ENCODE measurements around the gene EMILIN2.

EMILIN2 gene

DNA sequence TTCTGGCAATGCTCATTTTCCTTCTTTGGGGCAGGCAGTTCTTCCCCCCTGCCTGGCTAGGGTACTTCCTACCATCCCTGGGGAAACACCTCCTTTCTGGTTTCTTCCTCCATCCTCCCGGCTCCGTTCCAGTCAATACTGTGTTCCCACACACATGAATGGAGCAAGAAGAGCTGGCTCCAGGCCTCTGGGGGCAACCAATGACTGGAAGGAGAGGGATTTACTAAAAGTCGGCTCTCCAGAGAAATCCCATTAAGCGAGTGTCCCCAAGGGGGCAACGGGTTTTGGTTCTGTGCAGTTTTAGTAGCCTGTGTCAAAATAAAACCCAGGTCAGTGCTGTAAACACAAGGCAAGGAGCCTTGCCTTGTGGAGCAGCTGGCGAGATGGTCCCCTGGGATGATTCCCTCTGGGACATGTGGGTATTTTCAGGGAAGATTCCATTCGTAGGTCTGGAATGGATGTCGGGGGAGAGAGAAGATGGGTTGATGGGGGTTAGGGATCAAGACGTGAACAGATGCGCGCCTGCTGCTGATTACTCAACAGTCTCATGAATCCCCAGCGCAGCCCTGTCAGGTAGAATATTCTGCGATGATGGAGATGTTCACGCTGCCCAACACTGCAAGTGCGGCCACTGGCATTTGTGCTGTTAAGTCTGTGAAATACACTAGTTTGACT is 32.0 kb downstream of the EMILIN2 start:
- no peak for DNase-seq (ENCODE audit: low read depth)

DNA sequence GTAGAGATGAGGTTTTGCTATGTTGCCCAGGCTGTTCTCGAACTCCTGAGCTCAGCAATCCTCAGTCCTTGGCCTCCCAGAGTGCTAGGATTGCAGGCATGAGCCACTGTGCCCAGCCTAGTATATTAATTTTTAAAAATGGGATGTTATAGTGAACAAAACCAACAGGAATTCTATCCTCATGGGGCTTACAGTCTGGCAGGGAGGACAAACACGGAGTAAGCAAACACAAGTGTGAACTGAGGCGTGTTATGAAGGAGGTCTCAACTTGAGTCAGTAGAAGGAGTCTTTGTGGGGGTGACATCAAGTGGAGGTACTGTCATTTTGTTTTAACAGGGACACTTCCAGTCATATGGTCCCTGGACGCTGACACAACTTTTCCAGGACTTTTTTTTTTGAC is 33.1 kb downstream of the EMILIN2 start:
- no peak for DNase-seq (ENCODE audit: low read depth)

DNA sequence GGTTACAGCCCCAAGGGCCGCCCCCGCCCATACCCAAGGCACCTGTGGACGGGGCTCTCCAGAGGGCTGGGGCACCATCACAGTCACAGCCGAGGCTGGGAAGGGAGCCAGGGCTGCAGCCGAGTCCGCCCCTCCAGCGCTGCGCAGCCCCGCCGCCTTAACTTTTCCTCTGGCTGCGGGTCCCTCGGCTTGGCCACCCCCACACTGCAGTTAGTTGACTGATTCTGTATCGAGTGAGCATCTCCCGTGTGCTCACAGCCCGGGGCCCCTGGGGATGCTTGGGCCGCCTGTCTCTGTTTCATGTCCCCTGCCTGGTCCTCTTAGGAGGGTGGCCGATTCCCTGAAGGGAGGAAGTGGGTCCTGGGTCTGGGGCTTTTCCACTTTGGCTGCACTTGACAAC is 33.7 kb downstream of the EMILIN2 start:
- no peak for DNase-seq (ENCODE audit: low read depth)

GRCh38 chr18:2881088-2881839 is 34.5 kb downstream of the EMILIN2 start:
- DNase-seq (ENCODE audit: low read depth): no peak

- DNase-seq (ENCODE audit: low read depth): no peak
Observed at GRCh38 chr18:2881840-2882195, 35.0 kb downstream of the EMILIN2 start.

GRCh38 chr18:2882201-2882600 is 35.4 kb downstream of the EMILIN2 start:
- DNase-seq (ENCODE audit: low read depth): no peak

GRCh38 chr18:2883076-2883735 is 36.4 kb downstream of the EMILIN2 start:
- no peak for DNase-seq (ENCODE audit: low read depth)

DNA sequence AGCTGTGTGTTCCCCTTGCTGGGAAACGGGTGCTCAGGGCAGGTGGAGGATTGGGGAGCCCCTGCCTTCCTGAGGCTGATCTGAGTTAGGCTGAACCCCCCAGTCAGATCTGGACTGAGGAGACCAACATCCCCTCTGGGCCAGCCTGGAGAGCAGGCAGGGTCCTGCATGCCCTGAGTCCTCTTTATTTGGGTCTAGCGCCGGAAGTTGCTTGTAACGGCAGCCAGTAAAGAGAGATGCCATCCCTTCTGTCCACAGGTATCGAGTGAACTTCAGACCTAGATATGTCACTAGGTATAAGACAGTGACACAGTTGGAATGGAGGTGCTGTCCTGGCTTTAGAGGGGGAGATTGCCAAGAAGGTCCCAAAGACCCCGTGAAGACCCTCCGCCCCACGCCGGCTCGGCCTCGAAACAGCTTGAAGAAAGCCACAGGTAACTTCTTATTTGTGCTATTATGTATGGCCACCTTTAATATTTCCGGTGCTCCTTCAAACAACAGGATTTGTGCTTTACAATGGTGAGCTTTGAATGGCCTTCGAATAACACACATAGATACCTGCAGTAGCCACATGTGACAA is 38.0 kb downstream of the EMILIN2 start:
- DNase-seq (ENCODE audit: low read depth): no peak

DNA sequence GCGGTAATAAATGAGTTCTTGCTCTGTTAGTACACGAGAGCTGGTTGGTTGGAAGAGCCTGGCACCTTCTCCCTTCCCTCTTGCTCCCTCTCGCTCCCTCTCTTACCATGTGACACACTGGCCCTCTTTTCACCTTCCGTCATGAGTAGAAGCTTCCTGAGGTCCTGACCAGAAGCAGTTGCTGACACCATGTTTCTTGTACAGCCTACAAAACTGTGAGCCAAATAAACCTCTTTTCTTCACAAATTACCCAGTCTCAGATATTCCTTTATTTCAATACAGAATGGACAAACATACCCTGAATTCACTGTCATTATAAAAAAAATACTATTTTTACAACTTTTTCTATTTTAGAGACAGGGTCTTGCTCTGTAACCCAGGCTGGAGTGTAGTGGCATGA is 40.7 kb downstream of the EMILIN2 start:
- no peak for DNase-seq (ENCODE audit: low read depth)

DNA sequence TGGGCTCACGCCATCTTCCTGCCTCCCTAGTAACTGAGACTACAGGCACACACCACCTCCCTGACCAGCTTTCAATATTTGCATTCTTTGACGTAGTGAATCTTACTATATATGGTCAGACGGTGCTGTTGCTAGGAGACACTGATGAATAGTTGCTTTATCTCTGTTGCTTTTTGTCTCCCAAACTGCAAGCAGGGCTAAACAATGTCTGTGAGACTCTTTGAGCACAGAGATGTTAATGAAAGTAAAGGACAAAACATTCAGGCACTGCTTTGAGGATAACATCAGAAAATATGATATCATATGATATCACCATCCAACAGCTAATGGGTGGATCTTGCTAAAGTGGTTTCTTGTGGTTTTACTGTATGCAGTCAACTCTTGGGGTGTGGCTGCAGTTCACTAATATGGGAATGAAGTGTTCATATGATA is 43.0 kb downstream of the EMILIN2 start:
- DNase-seq (ENCODE audit: low read depth): no peak

DNA sequence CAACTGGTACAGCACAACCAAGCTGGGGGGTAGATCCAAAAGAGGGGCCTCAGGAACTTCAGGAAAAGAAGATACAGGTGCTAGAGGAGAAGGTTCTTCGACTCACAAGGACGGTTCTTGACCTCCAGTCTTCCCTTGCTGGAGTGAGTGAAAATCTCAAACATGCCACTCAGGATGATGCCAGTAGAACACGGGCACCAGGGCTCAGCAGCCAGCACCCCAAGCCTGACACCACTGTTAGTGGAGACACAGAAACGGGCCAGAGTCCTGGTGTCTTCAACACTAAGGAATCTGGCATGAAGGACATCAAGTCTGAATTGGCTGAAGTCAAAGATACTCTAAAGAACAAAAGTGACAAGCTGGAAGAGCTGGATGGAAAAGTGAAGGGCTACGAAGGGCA is 43.8 kb downstream of the EMILIN2 start:
- DNase-seq (ENCODE audit: low read depth): no peak

DNA sequence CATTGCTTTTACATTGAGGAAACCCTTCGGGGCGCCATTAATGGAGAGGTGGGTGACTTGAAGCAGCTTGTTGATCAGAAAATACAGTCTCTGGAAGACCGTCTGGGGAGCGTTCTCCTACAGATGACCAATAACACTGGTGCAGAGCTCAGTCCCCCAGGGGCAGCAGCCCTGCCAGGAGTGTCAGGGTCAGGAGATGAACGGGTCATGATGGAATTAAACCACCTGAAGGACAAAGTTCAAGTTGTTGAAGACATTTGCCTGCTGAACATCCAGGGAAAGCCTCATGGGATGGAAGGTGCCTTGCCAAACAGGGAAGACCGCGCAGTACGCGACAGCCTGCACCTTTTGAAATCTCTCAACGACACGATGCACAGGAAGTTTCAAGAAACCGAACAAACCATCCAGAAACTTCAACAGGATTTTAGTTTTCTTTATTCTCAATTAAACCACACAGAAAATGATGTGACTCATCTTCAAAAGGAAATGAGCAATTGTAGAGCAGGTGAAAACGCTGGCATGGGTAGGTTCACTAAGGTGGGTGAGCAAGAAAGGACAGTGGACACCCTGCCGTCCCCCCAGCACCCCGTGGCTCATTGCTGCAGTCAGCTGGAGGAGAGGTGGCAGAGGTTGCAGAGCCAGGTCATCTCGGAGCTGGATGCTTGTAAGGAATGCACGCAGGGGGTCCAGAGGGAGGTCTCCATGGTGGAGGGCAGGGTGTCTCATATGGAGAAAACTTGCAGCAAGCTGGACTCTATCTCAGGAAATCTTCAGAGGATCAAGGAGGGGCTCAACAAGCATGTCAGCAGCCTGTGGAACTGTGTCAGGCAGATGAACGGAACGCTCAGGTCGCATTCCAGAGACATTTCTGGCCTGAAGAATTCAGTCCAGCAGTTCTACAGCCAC is 45.0 kb downstream of the EMILIN2 start:
- DNase-seq (ENCODE audit: low read depth): no peak

GRCh38 chr18:2893056-2893455 is 46.2 kb downstream of the EMILIN2 start:
- DNase-seq (ENCODE audit: low read depth): no peak

DNA sequence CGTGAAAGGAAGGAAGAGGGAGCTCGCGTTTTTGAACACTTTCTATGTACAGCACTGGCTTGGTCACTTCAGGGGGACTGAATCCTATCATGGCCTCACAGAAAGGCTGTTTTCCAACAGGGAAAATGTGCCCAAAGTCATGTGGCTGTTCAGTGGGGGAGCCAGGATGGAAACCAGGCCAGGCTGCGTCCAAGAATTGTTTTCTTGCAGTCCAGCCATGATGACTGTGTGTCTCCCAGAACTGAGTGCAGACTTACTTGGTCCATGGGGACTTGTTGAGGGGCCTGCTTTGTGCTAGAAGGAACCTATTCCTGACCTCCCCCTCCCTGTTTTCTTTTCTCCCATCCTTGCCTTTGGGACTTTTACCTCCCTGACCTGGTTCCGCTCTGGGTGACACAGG is 46.9 kb downstream of the EMILIN2 start:
- no peak for DNase-seq (ENCODE audit: low read depth)

- DNase-seq (ENCODE audit: low read depth): no peak
Observed at GRCh38 chr18:2894131-2894840, 47.5 kb downstream of the EMILIN2 start.

- DNase-seq (ENCODE audit: low read depth): no peak
Observed at GRCh38 chr18:2894841-2895370, 48.1 kb downstream of the EMILIN2 start.

- DNase-seq (ENCODE audit: low read depth): no peak
Observed at GRCh38 chr18:2895391-2895790, 48.6 kb downstream of the EMILIN2 start.

DNA sequence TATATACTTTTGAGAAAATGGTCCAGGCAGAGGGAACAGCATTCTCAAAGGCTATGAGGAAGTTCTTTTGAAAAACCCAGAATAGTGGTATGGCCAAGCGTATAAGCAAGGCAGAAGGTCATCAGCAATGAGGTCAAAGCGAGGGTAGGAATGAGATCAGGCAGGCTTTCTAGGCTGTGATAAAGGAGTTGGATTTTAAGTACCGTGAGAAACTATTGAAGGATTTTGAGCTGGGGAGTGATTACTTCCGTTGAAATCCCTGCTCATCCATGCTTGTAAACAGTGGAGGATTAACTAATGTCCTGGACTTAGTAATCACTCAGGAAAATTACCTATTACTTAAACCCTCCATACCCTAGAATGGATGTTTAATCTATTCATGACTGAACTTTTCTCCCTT is 50.2 kb downstream of the EMILIN2 start:
- DNase-seq (ENCODE audit: low read depth): no peak

DNA sequence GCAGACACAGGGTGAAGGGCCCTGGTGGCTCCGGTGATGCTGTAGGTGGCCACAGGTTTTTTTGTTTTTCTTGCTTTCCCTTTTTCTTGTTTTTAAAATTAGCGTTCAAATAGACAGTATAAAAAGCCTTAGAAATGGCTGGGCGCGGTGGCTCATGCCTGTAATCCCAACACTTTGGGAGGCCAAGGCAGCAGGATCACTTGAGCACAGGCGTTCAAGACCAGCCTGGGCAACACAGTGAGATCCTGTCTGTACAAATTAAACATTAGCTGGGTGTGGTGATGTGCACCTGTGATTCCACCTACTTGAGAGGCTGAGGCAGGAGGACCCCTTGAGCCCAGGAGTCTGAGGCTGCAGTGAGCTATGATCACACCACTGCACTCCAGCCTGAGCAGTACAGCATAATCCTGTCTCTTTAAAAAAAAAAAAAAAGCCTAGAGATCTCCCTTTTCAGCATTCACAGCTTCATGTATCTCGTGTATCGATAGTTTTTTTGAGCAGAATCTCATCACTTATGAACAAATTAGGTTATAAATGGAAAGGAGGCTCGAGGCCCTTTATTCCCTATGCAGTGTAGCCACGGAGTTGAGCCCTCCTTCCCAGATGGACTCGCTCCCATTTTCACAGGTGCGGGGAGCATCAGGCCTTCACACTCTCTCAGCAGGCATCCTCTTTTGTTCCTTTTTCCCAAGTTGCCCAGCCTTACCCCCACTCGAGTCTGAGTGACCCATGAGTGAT is 50.8 kb downstream of the EMILIN2 start:
- no peak for DNase-seq (ENCODE audit: low read depth)

DNA sequence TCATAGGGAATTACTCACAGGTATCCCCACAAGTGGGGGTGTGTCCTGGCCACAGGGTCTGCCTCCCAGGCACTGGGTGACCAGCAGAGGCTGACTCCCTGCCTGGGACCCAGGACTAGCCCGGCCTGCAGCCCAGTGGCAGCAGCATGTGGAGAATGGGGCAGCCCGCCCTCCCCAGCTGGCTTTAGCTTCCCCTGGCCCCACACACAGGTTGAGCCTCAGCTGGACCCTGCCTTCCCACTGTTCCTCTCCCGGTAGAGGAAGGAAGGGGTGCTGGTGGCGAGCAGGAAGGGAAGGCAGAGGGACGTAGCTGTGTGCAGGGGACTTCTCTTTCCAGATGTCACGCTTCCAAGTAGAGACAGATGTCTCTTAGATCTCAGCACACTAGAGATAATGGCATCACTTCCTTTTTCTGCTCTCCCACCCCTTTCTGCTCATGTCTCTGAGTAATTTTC is 51.4 kb downstream of the EMILIN2 start:
- DNase-seq (ENCODE audit: low read depth): no peak

All from stimulated activated CD8-positive, alpha-beta memory T cell treated with anti-CD3 and anti-CD28 coated beads, Interleukin-12 subunit alpha, Interleukin-12 subunit beta, amount 100 ng/mL, for 1 hour (primary cell).